Prostate gland (tissue), 2 donors: Measurements from ENCODE around the gene PTPRJ. TPM values are rescaled to one million over a fixed set of nuclear protein-coding genes. Genes with fewer than 3 reads are reported as not detected.

ENCODE experiments used
- DNase-seq: peaks from one replicate; pipeline ENCODE4 v3.0.0-alpha.2; 2019; ENCODE audit warnings: low spot score
- H3K27ac ChIP-seq, 2 donors: fragments of 200-600 bp; sonication (generic); 2 replicates each; pipeline ENCODE4 v1.5.1; 2017 to 2019
- H3K27me3 ChIP-seq: fragments of 200-600 bp; sonication (generic); replicated peaks from 2 replicates; pipeline ENCODE4 v1.5.1; 2019; ENCODE audit not compliant: insufficient read depth
- H3K36me3 ChIP-seq, 2 donors: fragments of 200-600 bp; sonication (generic); 1 replicate in 1 of 2; 2 replicates in 1 of 2; pipeline versions ENCODE4 v1.5.1 to v1.8.1; 2017 to 2019
- H3K4me1 ChIP-seq: fragments of 200-600 bp; sonication (generic); replicated peaks from 2 replicates; pipeline ENCODE4 v1.5.1; 2019
- H3K4me3 ChIP-seq, 2 donors: fragments of 200-600 bp; sonication (generic); 2 replicates each; pipeline ENCODE4 v1.5.1; 2017 to 2019
- H3K9me3 ChIP-seq: fragments of 200-600 bp; sonication (generic); 2 replicates; pipeline ENCODE4 v1.5.1; 2017
- CTCF ChIP-seq, 4 experiments: fragments of 200-600 bp in 2 of 4; fragments of 450-650 bp in 2 of 4; sonication (generic) in 2 of 4; IDR thresholded peaks; 1 replicate in 3 of 4; 2 replicates in 1 of 4; pipeline ENCODE4 v1.5.1; 2016 to 2019; ENCODE audit warnings: antibody characterized with exemption in 4 of 4, mild to moderate bottlenecking in 2 of 4, moderate library complexity in 2 of 4
- POLR2A ChIP-seq: fragments of 450-650 bp; IDR thresholded peaks from one replicate; pipeline ENCODE4 v1.6.1; 2016; ENCODE audit warnings: antibody characterized with exemption, mild to moderate bottlenecking
- POLR2AphosphoS5 ChIP-seq: sonication (generic); formaldehyde crosslinking; IDR thresholded peaks from one replicate; pipeline ENCODE4 v1.6.1; 2017; ENCODE audit warnings: antibody characterized with exemption
- WGBS: methylation state at CpG from one replicate; pipeline ENCODE4 v1.1.5; 2018; 5-methylcytosine and 5-hydroxymethylcytosine counted together
- intact Hi-C: fragments of 100-400 bp; cut with DNase I; formaldehyde crosslinking; loops from one replicate; pipeline ENCODE4 v1.14.2; 2022
- total RNA-seq, 2 donors: library from RNA; depleted of rRNA; stranded (reverse); fragments of >200 nt; gene quantifications; one replicate each; pipeline ENCODE4 v1.1.0, GENCODE V29; 2016

Gene PTPRJ
- total RNA-seq, 2 donors from 2014 or later = 24.9 to 48.0 TPM

- intact Hi-C loops = no loop called here
- WGBS = 82% methylated on average over 4 of the region's 4 CpGs
Observed at GRCh38 chr11:48005831-48006270, 25.5 kb downstream of the PTPRJ start.

GRCh38 chr11:48006301-48006992, 26.1 kb downstream of the PTPRJ start:
- Histone ChIP-seq H3K27me3 (no peaks in the 10 kb centered on the region), H3K4me1 (peaks cover 7% of the 10 kb centered on the region), H3K4me3 (no peak overlapping the region), H3K9me3 (no peaks in the 10 kb centered on the region), H3K36me3 (no peaks in the 10 kb centered on the region), H3K27ac (no peak overlapping the region)
- no peak for DNase-seq
- 61% methylated on average over 5 of the region's 5 CpGs for WGBS
- intact Hi-C loops = no loop called here
- TF ChIP-seq CTCF (IDR thresholded peaks at IDR 0.05) (no peak), POLR2A (no peak), POLR2AphosphoS5 (no peak)

More at GRCh38 chr11:48005831-48006270, 25.5 kb downstream of the PTPRJ start:
- Histone ChIP-seq H3K9me3 (no peaks in the 10 kb centered on the region), H3K4me1 (peaks cover 7% of the 10 kb centered on the region), H3K27me3 (no peaks in the 10 kb centered on the region), H3K27ac (no peak overlapping the region), H3K4me3 (no peak overlapping the region), H3K36me3 (no peaks in the 10 kb centered on the region)
- no peak for TF ChIP-seq POLR2AphosphoS5
- TF ChIP-seq CTCF (IDR thresholded peaks at IDR 0.05) = no peak
- TF ChIP-seq POLR2A = no peak
- no peak for DNase-seq

GRCh38 chr11:48007677-48008076, 27.3 kb downstream of the PTPRJ start:
- Histone ChIP-seq H3K27ac (no peak overlapping the region), H3K9me3 (no peaks in the 10 kb centered on the region), H3K36me3 (no peaks in the 10 kb centered on the region), H3K4me1 (peaks cover 3% of the 10 kb centered on the region), H3K27me3 (no peaks in the 10 kb centered on the region), H3K4me3 (no peak overlapping the region)
- TF ChIP-seq POLR2A = no peak
- TF ChIP-seq CTCF (IDR thresholded peaks at IDR 0.05) = no peak
- no peak for TF ChIP-seq POLR2AphosphoS5
- 86% methylated on average over 6 of the region's 6 CpGs for WGBS
- DNase-seq = no peak
- intact Hi-C loops = no loop called here

- no peak for TF ChIP-seq POLR2AphosphoS5
- TF ChIP-seq POLR2A = no peak
- no peak for TF ChIP-seq CTCF (IDR thresholded peaks at IDR 0.05)
- Histone ChIP-seq H3K9me3 (no peaks in the 10 kb centered on the region), H3K27ac (no peak overlapping the region), H3K27me3 (no peaks in the 10 kb centered on the region), H3K36me3 (no peaks in the 10 kb centered on the region), H3K4me1 (peaks cover 7% of the 10 kb centered on the region), H3K4me3 (no peak overlapping the region)
- intact Hi-C loops = no loop called here
- no peak for DNase-seq
- WGBS = 85% methylated on average over 4 of the region's 4 CpGs
Observed at GRCh38 chr11:48008951-48009270, 28.6 kb downstream of the PTPRJ start.

- Histone ChIP-seq H3K4me1 (peaks cover 4% of the 10 kb centered on the region), H3K36me3 (no peaks in the 10 kb centered on the region), H3K27me3 (no peaks in the 10 kb centered on the region), H3K4me3 (no peak overlapping the region), H3K27ac (no peak overlapping the region), H3K9me3 (no peaks in the 10 kb centered on the region)
- no peak for DNase-seq
- TF ChIP-seq POLR2A (no peak), CTCF (IDR thresholded peaks at IDR 0.05) (no peak), POLR2AphosphoS5 (no peak)
- intact Hi-C loops = no loop called here
- 96% methylated on average over 3 of the region's 3 CpGs for WGBS
Observed at GRCh38 chr11:48011102-48011797, 30.9 kb downstream of the PTPRJ start.
